RWPE1 (cell line): Measurements from ENCODE around the gene RNF111.

Experiments
- CTCF ChIA-PET: fragments of 350-600 bp; sonication (Branson Sonifier 250); formaldehyde crosslinking; extraction: SDS; loops from one replicate; lab custom pipeline; 2021; lab: Yijun Ruan, JAX
- POLR2A ChIA-PET: fragments of 400-600 bp; formaldehyde crosslinking; extraction: SDS; loops from one replicate; lab custom pipeline; 2020; ENCODE audit warnings: antibody characterized with exemption; ENCODE audit not compliant: low non-redundant PET; lab: Yijun Ruan, JAX
- DNase-seq: peaks from one replicate; pipeline ENCODE4 v3.0.0; 2012; ENCODE audit warnings: low spot score
- H3K27ac ChIP-seq: fragments of 450-650 bp; 2 replicates; pipeline ENCODE4 v1.5.1; 2017
- CTCF ChIP-seq: fragments of 450-650 bp; conservative IDR thresholded peaks from 2 replicates; pipeline ENCODE4 v1.5.1; 2017; ENCODE audit warnings: low read depth, mild to moderate bottlenecking

Gene RNF111

GRCh38 chr15:59060348-59060747 is 72.9 kb downstream of the RNF111 start:
- H3K27ac ChIP-seq = no peak overlapping the region
- CTCF ChIA-PET = interaction anchor here (0.6 kb wide), 1 partner anchor 562 kb away, joined by 3 read pairs; no protein-coding TSS in a partner anchor

GRCh38 chr15:59063042-59063441 is 75.6 kb downstream of the RNF111 start:
- no peak for TF ChIP-seq CTCF
- CTCF ChIA-PET = no interaction called here
- no peak overlapping the region for H3K27ac ChIP-seq
- POLR2A ChIA-PET = no interaction called here
- no peak for DNase-seq

More at GRCh38 chr15:59060348-59060747, 72.9 kb downstream of the RNF111 start:
- no peak for TF ChIP-seq CTCF
- DNase-seq = no peak
- POLR2A ChIA-PET = no interaction called here

- TF ChIP-seq CTCF = no peak
- DNase-seq = no peak
- ChIA-PET POLR2A (no interaction called here), CTCF (no interaction called here)
- H3K27ac ChIP-seq = no peak overlapping the region
Observed at GRCh38 chr15:59069430-59069829, 82.0 kb downstream of the RNF111 start.

GRCh38 chr15:59074607-59075006 is 87.1 kb downstream of the RNF111 start:
- no peak for DNase-seq
- no peak for TF ChIP-seq CTCF
- POLR2A ChIA-PET = no interaction called here
- H3K27ac ChIP-seq = no peak overlapping the region
- CTCF ChIA-PET = interaction anchor here (0.7 kb wide), 1 partner anchor 669 kb away, joined by 3 read pairs; no protein-coding TSS in a partner anchor

GRCh38 chr15:59087731-59088130 is 100.3 kb downstream of the RNF111 start:
- no peak for TF ChIP-seq CTCF
- CTCF ChIA-PET = interaction anchor here (0.6 kb wide), 1 partner anchor 12 kb away, joined by 3 read pairs; no protein-coding TSS in a partner anchor
- no peak for DNase-seq
- POLR2A ChIA-PET = no interaction called here
- H3K27ac ChIP-seq = no peak overlapping the region

GRCh38 chr15:59094077-59094476 is 106.6 kb downstream of the RNF111 start:
- CTCF ChIA-PET = no interaction called here
- POLR2A ChIA-PET = no interaction called here
- H3K27ac ChIP-seq = no peak overlapping the region
- TF ChIP-seq CTCF = no peak
- DNase-seq = no peak

- CTCF ChIA-PET = interaction anchor here (0.7 kb wide), 1 partner anchor 433 kb away, joined by 3 read pairs; no protein-coding TSS in a partner anchor
- POLR2A ChIA-PET = no interaction called here
- TF ChIP-seq CTCF = no peak
- no peak for DNase-seq
- H3K27ac ChIP-seq = no peak overlapping the region
Observed at GRCh38 chr15:59096429-59096828, 109.0 kb downstream of the RNF111 start.
